Naive thymus-derived CD4-positive, alpha-beta T cell (primary cell): ENCODE results near the gene SMARCC2. TPM values are rescaled to one million over a fixed set of nuclear protein-coding genes. Genes with fewer than 3 reads are reported as not detected.

Source experiments
- ATAC-seq: fragments of 150-1000 bp; cut with Tn5 transposase; 2 replicates; pipeline ENCODE4 v1.10.0; 2021; ENCODE audit warnings: mild to moderate bottlenecking, moderate library complexity
- CTCF ChIA-PET: fragments of 350-600 bp; sonication (Branson Sonifier 250); formaldehyde crosslinking; loops from one replicate; lab custom pipeline; 2021; ENCODE audit warnings: antibody characterized with exemption; lab: Charles Lee
- POLR2A ChIA-PET: fragments of 350-600 bp; sonication (Branson Sonifier 250); formaldehyde crosslinking; loops from one replicate; lab custom pipeline; 2021; ENCODE audit warnings: antibody characterized with exemption, inconsistent platforms; lab: Charles Lee
- DNase-seq, 9 donors: peaks; one replicate each; pipeline versions ENCODE4 v3.0.0 to v3.0.0-alpha.2; 2020 to 2022; ENCODE audit warnings: mixed read lengths in 1 of 9
- H3K27ac ChIP-seq: one replicate; pipeline ENCODE4 v1.7.0; 2013; ENCODE audit warnings: mild to moderate bottlenecking, low read depth, low read length, moderate library complexity
- H3K27me3 ChIP-seq, 2 donors: one replicate each; pipeline ENCODE4 v1.7.0; 2013; ENCODE audit warnings: low read length in 2 of 2, mild to moderate bottlenecking in 2 of 2, moderate library complexity in 2 of 2; ENCODE audit not compliant: control insufficient read depth in 2 of 2, insufficient read depth in 2 of 2
- H3K36me3 ChIP-seq, 3 experiments: 1 replicate in 2 of 3; 2 replicates in 1 of 3; pipeline ENCODE4 v1.7.0; 2013; ENCODE audit warnings: low read length in 3 of 3, mild to moderate bottlenecking in 3 of 3, moderate library complexity in 1 of 3; ENCODE audit not compliant: insufficient read depth in 3 of 3, control insufficient read depth in 2 of 3
- H3K4me1 ChIP-seq, 2 donors: one replicate each; pipeline ENCODE4 v1.7.0; 2013; ENCODE audit warnings: low read length in 2 of 2, mild to moderate bottlenecking in 2 of 2, moderate library complexity in 1 of 2; ENCODE audit not compliant: control insufficient read depth in 2 of 2, insufficient read depth in 2 of 2
- H3K4me3 ChIP-seq: 2 replicates; pipeline ENCODE4 v1.7.0; 2013; ENCODE audit warnings: mild to moderate bottlenecking, low read length
- H3K9me3 ChIP-seq, 3 experiments: 1 replicate in 2 of 3; 2 replicates in 1 of 3; pipeline ENCODE4 v1.7.0; 2013; ENCODE audit warnings: low read length in 3 of 3; ENCODE audit not compliant: control insufficient read depth in 2 of 3
- H3K27ac Mint-ChIP-seq, 9 donors: one replicate each; pipeline ENCODE4 v1.8.0; 2020 to 2022; ENCODE audit warnings: mixed read lengths in 9 of 9, mild to moderate bottlenecking in 8 of 9, moderate library complexity in 5 of 9, inconsistent platforms in 2 of 9
- H3K27me3 Mint-ChIP-seq, 5 donors: one replicate each; pipeline ENCODE4 v1.8.0; 2021 to 2022; ENCODE audit warnings: mixed read lengths in 5 of 5, mild to moderate bottlenecking in 1 of 5
- H3K36me3 Mint-ChIP-seq, 5 donors: one replicate each; pipeline ENCODE4 v1.8.0; 2020 to 2022; ENCODE audit warnings: mixed read lengths in 5 of 5, mild to moderate bottlenecking in 3 of 5, inconsistent platforms in 1 of 5
- H3K4me1 Mint-ChIP-seq, 7 donors: one replicate each; pipeline ENCODE4 v1.8.0; 2020 to 2022; ENCODE audit warnings: mixed read lengths in 7 of 7, mild to moderate bottlenecking in 3 of 7, inconsistent platforms in 1 of 7
- H3K4me3 Mint-ChIP-seq, 10 donors: one replicate each; pipeline ENCODE4 v1.8.0; 2020 to 2022; ENCODE audit warnings: mild to moderate bottlenecking in 10 of 10, mixed read lengths in 10 of 10, moderate library complexity in 6 of 10, inconsistent platforms in 2 of 10
- H3K9me3 Mint-ChIP-seq, 11 donors: one replicate each; pipeline ENCODE4 v1.8.0; 2020 to 2022; ENCODE audit warnings: mixed read lengths in 11 of 11, mild to moderate bottlenecking in 4 of 11, inconsistent platforms in 1 of 11, moderate library complexity in 1 of 11
- intact Hi-C, 2 donors: fragments of 100-400 bp; cut with micrococcal nuclease; formaldehyde crosslinking; loops; one replicate each; pipeline ENCODE4 v1.15.1; 2023
- polyA plus RNA-seq, 2 donors: library from polyadenylated mRNA; unstranded; fragments of 300-500 nt; fragmentation: Illumina TruSeq; gene quantifications; one replicate each; pipeline ENCODE4 v1.2.3, GENCODE V29; 2021
- total RNA-seq, 6 experiments: library from RNA in 5 of 6; stranded (reverse) in 5 of 6; gene quantifications; 1 replicate in 5 of 6; 2 replicates in 1 of 6; pipeline ENCODE4 v1.2.3 and lab custom pipeline; 2021 to 2026

Gene SMARCC2
- total and polyA plus RNA-seq, 7 experiments from 2014 or later = 64.6 to 187 (median 131) TPM

DNA sequence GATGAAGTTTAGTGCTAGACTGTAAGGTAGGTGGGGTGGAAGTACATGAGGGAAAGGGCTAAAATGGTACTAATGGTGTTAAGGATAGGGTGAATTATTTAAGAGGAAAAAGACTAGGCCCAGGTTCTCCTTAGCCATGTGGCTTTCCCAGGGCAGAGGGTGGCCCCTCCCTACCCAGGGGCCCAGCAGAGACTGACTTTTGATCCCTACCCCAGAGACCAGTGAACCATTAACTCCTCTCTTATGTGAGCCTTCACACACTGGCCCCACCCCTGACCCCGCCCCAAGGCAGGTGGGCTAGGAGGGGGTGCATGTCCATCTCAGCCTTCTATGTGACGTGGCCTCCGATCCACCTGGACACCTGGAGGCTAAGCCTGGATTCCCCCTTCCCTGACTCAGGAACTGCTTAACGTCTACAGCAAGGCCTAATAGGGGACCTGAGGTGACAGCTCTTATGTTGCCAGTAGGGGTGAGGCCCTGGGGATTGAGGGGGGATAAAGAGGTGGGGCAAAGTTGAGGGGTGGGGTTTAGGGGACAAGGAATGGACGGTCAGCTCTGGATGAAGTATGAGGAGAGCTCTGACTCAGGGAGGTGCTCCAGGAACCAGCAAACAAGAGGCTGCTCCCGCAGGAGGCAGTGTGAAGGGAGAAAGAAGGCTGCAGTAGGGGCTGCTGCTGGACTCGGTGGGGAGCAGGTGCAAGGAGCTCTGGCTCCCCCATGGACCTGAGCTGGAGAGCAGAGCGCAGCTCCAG is 41.3 kb upstream of the SMARCC2 start:
- Mint-ChIP-seq H3K27me3 (no peaks in the 10 kb centered on the region), H3K4me1 (peaks cover 0 to 5% (median under 1%) of the 10 kb centered on the region in 7 donors), H3K36me3 (peaks cover 0 to 4% (median 0%) of the 10 kb centered on the region in 5 donors), H3K27ac (no peak overlapping the region), H3K4me3 (no peak overlapping the region), H3K9me3 (no peaks in the 10 kb centered on the region)
- H3K4me3 ChIP-seq = no peak overlapping the region
- H3K27ac ChIP-seq = no peak overlapping the region
- no peaks in the 10 kb centered on the region for H3K27me3 ChIP-seq
- ATAC-seq (no peak), DNase-seq (no peak)
- no peaks in the 10 kb centered on the region for H3K36me3 ChIP-seq
- no peaks in the 10 kb centered on the region for H3K9me3 ChIP-seq
- CTCF ChIA-PET = interaction anchor here (1.6 kb wide), 1 partner anchor 8 kb away, joined by 7 read pairs; the partner anchor contains the start of gene RNF41
- intact Hi-C loops = no loop called here
- POLR2A ChIA-PET = interaction anchor here (0.6 to 1.0 kb wide), 2 partner anchors 9 to 129 kb away, joined by 3 read pairs; partner anchors contain the start of genes RNF41 and STAT2
- no peaks in the 10 kb centered on the region for H3K4me1 ChIP-seq

DNA sequence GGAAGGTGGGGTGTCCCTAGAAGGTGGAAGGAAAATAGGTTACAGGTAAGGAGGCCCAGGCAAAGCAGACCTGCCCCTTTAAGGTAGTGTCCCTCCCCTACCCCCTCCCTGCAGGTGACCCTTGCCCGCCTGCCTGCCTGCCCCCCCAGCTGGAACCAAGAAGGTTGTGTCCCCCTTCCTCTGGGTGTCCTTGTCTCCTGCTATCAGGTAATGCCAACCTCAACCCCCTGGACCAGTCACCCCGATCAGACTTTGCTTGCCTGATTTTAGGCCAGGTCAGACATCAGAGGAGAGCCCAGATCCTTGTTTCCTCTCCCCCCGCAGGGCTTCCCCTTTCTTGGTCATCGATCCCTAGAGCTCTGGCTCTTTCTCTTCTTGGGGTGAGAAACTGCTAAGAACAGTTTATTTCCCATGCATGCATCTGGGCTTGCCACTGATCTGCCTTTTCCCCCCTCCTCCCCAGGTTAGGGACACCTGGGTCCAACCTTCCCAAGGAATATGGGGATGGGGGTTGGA is 40.7 kb upstream of the SMARCC2 start, which contains the start of gene SLC39A5:
TSS of gene SLC39A5 (plus strand) at position 136 of the 516 bp plus-strand sequence. CDS start 1,224 bp downstream, outside the sequence.
- no peaks in the 10 kb centered on the region for H3K36me3 ChIP-seq
- Mint-ChIP-seq H3K4me3 (no peak within 1 kb of the TSS), H3K36me3 (peaks cover 0 to 7% (median 0%) of the 10 kb centered on the region in 5 donors), H3K4me1 (peaks cover 0 to 11% (median 7%) of the 10 kb centered on the region in 7 donors), H3K9me3 (no peaks in the 10 kb centered on the region), H3K27me3 (no peaks in the 10 kb centered on the region), H3K27ac (no peak within 1 kb of the TSS)
- no peaks in the 10 kb centered on the region for H3K9me3 ChIP-seq
- intact Hi-C loops = no loop called here
- H3K4me1 ChIP-seq = peaks cover 0 to 1% of the 10 kb centered on the region in 2 donors
- no peak within 1 kb of the TSS for H3K4me3 ChIP-seq
- H3K27me3 ChIP-seq = no peaks in the 10 kb centered on the region
- ATAC-seq (no peak), DNase-seq (no peak)
- no peak within 1 kb of the TSS for H3K27ac ChIP-seq
- POLR2A ChIA-PET = interaction anchor here (0.6 kb wide), 1 partner anchor 8 kb away, joined by 3 read pairs; the partner anchor contains the start of gene RNF41
- CTCF ChIA-PET = interaction anchor here (1.6 kb wide), 1 partner anchor 8 kb away, joined by 7 read pairs; the partner anchor contains the start of gene RNF41

DNA sequence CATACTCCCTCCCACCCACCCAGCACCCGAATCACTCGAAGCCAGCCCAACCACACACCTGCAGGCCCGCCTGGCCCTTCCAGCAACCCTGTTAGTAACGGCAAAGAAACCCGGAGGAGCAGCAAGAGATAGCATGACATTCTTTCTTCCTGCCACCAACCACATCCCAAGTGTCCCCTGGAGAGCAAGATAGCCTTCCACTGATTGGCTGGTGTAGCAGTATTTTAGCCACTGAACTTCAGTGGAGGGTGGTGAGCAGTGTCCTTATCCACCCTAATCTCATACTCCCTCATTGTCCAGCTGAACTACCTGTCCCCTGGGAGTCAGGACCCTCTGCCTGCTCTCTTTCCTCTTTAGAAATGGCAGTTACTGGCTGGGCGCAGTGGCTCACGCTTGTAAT is 39.8 kb upstream of the SMARCC2 start:
- peaks cover 5 to 8% of the 10 kb centered on the region in 2 donors for H3K4me1 ChIP-seq
- ATAC-seq (no peak), DNase-seq (no peak)
- no peaks in the 10 kb centered on the region for H3K9me3 ChIP-seq
- H3K4me3 ChIP-seq = no peak overlapping the region
- H3K27ac ChIP-seq = no peak overlapping the region
- Mint-ChIP-seq H3K27me3 (no peaks in the 10 kb centered on the region), H3K9me3 (no peaks in the 10 kb centered on the region), H3K4me3 (no peak overlapping the region), H3K27ac (no peak overlapping the region), H3K36me3 (peaks cover 0 to 7% (median 0%) of the 10 kb centered on the region in 5 donors), H3K4me1 (peaks cover 0 to 18% (median 13%) of the 10 kb centered on the region in 7 donors)
- intact Hi-C loops = no loop called here
- CTCF ChIA-PET = no interaction called here
- POLR2A ChIA-PET = interaction anchor here (1.0 kb wide), 1 partner anchor 111 kb away, joined by 4 read pairs; the partner anchor contains the start of gene ZC3H10
- H3K27me3 ChIP-seq = no peaks in the 10 kb centered on the region
- no peaks in the 10 kb centered on the region for H3K36me3 ChIP-seq

DNA sequence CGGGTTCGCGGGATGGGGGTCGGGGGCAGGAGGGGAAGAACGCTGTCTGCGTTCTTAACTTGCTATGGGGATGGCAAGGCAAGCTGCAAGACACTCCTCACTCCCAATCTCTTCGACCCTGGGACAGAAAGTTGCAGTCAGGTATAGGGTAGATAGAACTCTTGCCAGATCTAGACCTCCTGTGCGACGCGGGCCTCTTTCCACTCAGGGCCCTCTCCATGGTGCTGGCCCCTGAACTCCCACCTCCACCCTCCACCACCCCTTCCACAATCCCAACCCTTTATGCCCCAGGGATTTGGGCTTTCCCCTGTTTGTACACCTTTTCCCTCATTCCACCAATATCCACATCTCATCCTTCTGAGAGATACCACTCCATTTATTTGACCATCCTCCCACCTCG is 35.7 kb upstream of the SMARCC2 start:
- Histone ChIP-seq H3K4me3 (peak overlapping the region; percentile 82), H3K36me3 (peaks cover 0 to 5% (median 0%) of the 10 kb centered on the region in 3 experiments), H3K27ac (peak overlapping the region; percentile 98), H3K4me1 (peaks cover 22 to 27% of the 10 kb centered on the region in 2 donors), H3K27me3 (no peaks in the 10 kb centered on the region), H3K9me3 (no peaks in the 10 kb centered on the region)
- ChIA-PET CTCF (no interaction called here), POLR2A (interaction anchor here (0.5 to 1.1 kb wide), 2 partner anchors 43 to 107 kb away, joined by 3 to 4 read pairs; partner anchors contain the start of gene ZC3H10)
- peak overlapping the region; percentile 58 to 99 (median 90) for H3K27ac Mint-ChIP-seq
- peaks cover 0 to 9% (median 0%) of the 10 kb centered on the region in 5 donors for H3K36me3 Mint-ChIP-seq
- peaks cover 0 to 3% (median 0%) of the 10 kb centered on the region in 5 donors for H3K27me3 Mint-ChIP-seq
- peaks cover 16 to 53% (median 46%) of the 10 kb centered on the region in 7 donors for H3K4me1 Mint-ChIP-seq
- peak overlapping the region; percentile 77 to 99 (median 87) for H3K4me3 Mint-ChIP-seq
- intact Hi-C loops = loop anchor here (1.0 to 5.0 kb wide), 20 partner anchors 19 to 862 kb away; partner anchors contain the start of genes ANKRD52 (in 2 of the 2), STAT2 (in 2 of the 2), COQ10A (in 1 of the 2) and CS (in 1 of the 2)
- H3K9me3 Mint-ChIP-seq = no peaks in the 10 kb centered on the region
- ATAC-seq = no peak
- DNase-seq = no peak

DNA sequence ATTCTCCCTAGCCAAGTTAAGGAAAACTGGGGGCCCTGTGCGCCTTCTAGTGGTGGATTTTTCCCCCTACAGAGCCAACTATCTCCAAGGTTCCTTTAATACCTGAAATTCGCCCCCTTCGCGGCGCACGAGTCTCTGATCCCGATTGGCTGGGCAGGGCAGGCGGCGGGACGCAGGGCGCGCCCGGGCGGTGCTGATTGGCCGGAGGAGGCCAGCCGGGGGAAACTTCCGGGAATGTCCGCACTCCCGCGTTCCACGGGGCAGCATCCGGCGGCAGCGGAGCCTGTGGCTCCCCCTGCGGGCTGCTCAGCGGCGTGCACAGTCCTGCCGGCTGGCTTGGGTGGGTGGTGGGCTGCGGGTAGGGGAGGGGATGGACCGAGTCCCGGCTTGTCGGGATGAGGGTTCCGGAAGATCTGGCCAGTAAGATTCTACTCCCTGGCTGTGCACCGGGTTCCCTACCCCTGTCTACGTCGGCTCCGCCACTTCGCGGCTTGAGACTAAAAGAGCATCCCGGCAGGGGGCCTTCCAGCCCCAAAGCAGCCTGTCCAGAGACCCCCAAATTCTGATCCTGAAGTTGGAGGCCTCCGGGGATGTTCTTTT is 34.9 kb upstream of the SMARCC2 start, which contains the start of gene NABP2:
TSS of gene NABP2 (plus strand) at position 241 of the 600 bp plus-strand sequence. CDS start 515 bp downstream, outside the sequence.
- H3K4me1 Mint-ChIP-seq = peaks cover 16 to 57% (median 46%) of the 10 kb centered on the region in 7 donors

More for the DNA sequence above, 34.9 kb upstream of the SMARCC2 start, which contains the start of gene NABP2:
- Histone ChIP-seq H3K27ac (peak within 1 kb of the TSS; percentile 98), H3K4me1 (peaks cover 22 to 27% of the 10 kb centered on the region in 2 donors), H3K4me3 (peak within 1 kb of the TSS; percentile 82), H3K9me3 (no peaks in the 10 kb centered on the region), H3K27me3 (no peaks in the 10 kb centered on the region), H3K36me3 (peaks cover 0 to 5% (median 0%) of the 10 kb centered on the region in 3 experiments)
- Mint-ChIP-seq H3K27me3 (peaks cover 0 to 3% (median 0%) of the 10 kb centered on the region in 5 donors), H3K27ac (peak within 1 kb of the TSS; percentile 78 to 100 (median 91)), H3K4me3 (peak within 1 kb of the TSS; percentile 77 to 99 (median 87)), H3K36me3 (peaks cover 0 to 9% (median 0%) of the 10 kb centered on the region in 5 donors), H3K9me3 (no peaks in the 10 kb centered on the region)
- DNase-seq (peak; percentile 78 to 97 (median 81)), ATAC-seq (peak; percentile 85)
- ChIA-PET POLR2A (interaction anchor here (0.5 to 0.8 kb wide), 2 partner anchors 25 to 250 kb away, joined by 3 to 4 read pairs; partner anchors contain the start of gene RAB5B), CTCF (no interaction called here)
- intact Hi-C loops = loop anchor here (1.0 to 5.0 kb wide), 20 partner anchors 18 to 863 kb away; partner anchors contain the start of genes ANKRD52 (in 2 of the 2), STAT2 (in 2 of the 2), COQ10A (in 1 of the 2) and CS (in 1 of the 2)
